Right kidney (tissue), 1 donor: Measurements from ENCODE around the gene ANKS1A.

ENCODE experiments used
- DNase-seq: peaks from one replicate; pipeline ENCODE4 v3.0.0-alpha.2; 2016

ANKS1A gene

GRCh38 chr6:35057449-35058357 is 168.6 kb downstream of the ANKS1A start:
- peak; percentile 15 for DNase-seq

- no peak for DNase-seq
Observed at GRCh38 chr6:35058358-35058675, 169.3 kb downstream of the ANKS1A start.

DNA sequence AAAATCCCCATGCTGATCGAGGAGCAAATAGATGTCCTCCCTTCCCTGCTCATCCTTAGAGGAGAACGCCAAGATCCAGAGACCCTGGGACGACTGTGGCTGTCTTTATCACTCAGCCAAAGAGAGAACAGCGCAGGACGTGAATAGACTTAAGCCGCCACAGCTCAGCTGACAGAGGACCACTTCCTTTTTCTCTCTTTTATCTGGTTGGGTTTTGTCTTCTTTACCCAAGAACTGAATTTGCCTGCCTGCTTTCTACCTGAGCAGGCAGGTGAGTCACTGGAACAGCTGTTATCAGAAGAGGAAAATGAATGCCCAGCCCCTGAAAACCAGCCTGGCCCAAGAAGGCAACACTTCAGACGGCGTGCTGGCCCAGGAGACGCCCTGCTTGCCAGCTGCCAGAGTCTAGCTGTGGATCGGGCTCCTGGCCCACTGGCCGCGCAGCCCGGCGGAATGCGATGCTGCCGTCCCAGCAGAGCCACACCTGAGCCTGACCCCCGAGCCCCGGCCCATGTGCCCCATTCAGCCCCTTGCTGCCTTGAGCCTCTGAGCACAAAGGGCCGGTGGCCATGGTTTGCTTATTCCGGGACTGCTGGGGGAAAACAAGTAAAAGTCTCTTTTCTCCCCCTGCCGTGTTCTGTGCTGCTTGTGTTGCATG is 169.9 kb downstream of the ANKS1A start:
- DNase-seq: no peak

DNA sequence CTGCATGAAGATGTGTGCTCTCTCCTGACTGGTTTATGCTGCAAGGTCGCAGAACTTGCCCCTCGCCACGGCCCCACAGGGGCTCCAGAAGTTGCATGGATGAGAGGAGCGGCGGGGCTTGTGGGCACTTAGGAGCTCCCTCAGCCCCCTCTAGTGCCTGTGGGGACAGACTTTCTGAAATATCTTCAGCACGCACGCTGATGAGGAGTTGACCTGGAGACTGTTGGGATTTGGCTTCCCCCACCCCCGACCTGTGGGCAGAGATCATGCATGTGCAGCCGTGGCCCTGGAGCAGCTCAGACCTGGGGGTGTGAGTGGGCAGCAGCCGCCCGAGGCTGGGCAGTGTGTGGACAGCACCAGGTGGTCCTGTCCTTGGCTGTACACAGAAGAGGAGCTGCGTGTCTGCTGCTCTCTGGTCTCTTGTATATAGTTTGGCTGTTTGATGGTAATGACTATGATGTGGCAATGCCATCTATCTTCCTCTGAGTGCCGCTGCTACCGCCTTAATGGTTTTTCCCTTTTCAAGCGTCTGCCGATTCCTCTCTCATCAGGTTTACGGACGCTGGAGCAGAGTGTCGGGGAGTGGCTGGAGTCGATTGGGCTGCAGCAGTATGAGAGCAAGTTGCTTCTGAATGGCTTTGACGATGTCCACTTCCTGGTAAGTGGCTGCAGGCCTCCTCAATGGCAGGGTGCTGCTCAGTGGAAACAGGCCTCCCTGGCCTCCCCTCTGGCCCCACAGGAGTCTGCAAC is 170.7 kb downstream of the ANKS1A start:
- DNase-seq: peak; percentile 19

- DNase-seq: no peak
Observed at GRCh38 chr6:35061102-35061615, 172.1 kb downstream of the ANKS1A start.

DNA sequence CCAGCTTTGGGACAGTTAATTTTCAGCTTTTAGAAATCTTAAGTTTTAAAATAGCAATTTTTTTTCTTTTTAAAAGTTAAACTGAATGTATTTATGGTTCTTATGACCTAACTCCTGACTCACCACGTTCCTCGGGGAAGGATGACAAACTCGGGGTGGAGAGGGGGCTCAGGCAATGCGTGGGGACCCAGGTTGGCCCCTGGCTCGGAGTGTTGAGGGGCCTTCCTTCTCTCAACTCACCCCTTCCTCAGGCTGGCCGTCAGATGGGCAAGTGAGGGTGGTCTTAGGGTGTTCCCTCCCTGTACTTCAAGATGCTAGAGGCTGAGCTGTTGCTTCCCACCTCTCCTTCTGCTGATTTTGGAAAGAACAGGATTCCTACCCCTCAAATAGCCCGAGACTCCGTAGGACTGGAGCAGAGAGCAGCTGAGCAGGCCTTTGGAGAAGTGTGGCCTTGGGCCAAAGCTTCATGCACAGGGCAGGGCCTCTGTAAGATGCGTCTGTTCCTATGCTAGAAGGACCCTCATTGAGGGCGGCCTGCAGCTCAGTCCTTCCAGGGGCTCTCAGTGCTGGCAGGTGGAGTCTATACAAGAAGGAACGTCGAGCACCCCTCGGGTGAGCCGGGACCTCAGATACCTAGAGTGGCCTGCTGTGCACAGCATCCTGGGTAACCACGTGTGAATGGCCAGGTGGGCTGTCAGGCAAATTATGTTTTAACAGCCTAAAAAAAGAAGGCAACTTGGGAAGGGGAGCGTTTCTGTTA is 172.8 kb downstream of the ANKS1A start:
- DNase-seq: no peak

DNA sequence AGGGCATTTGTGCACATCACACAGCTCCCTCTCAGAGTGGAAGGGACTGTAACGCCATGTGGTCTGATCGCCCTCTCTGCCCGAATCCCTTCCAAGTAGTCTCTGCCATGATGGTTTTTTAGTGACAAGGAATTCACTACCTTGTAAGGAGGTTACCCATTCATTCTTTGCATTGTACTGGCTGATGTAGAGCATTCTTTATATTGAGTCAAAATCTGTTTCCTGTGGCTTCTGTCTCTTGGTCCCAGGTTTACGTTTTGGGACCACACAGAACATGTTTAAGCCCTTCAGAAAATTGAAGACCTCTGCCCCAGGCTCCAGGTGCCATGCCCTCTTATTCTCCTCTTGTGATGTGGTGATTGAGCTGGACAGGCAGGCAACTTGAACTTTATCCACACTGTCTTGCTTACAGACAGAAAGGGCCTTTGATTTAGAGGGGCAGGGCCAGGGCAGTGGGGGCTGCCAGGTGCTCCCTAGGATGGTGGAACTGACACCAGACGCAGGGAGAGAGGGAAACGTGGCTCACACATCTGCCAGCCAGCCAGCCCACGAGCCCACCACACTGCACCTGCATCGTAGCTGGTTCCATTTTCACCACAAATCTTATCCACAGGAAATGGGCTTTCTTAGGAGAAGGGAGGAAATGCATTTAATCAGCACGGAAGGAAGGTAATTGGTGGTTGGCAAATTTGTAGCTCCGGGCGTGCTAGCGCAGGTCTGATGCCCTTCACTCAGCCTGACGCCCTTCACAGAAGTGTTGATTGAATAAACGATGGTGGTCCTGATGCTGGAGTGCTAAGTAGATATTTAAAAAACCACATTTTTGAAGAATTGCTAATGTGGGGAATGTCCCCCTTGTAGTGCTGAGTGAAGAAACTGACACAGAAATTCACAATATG is 173.9 kb downstream of the ANKS1A start:
- no peak for DNase-seq

GRCh38 chr6:35063701-35064280 is 174.7 kb downstream of the ANKS1A start:
- no peak for DNase-seq

GRCh38 chr6:35064290-35064689 is 175.2 kb downstream of the ANKS1A start:
- DNase-seq: no peak

DNA sequence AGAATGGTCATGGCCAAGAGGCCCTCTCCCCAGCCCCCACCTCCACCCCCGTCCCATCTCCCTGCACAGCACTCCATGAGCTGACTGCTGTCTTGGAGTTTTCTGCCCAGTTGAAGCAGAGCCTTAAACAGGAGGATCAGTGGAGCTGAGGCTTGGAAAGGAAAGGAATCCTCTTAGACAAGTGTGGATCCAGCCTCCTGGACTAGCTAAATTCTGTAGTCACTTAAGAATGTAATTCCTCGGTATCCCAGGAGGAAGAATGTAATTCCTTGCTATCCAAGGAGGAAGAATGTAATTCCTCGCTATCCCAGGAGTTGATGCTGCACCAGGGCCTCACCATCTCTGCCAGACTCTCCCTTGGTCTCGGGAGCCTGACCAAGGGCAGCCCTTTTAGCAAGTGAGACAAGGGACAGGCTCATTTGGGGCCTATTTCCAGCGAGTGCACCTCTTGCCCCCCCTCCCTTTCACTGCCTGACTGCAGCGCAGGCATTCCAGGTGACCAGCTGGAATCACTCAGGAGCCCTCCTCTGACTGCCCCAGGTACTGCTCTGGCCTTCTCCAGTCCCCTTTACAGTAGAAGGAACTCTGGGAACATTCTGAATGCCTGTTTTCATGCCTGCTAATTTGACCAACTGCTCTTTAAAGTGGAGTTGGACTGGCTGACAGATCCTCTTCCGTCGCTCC is 175.8 kb downstream of the ANKS1A start:
- DNase-seq: no peak

- DNase-seq: no peak
Observed at GRCh38 chr6:35065441-35065800, 176.4 kb downstream of the ANKS1A start.

DNA sequence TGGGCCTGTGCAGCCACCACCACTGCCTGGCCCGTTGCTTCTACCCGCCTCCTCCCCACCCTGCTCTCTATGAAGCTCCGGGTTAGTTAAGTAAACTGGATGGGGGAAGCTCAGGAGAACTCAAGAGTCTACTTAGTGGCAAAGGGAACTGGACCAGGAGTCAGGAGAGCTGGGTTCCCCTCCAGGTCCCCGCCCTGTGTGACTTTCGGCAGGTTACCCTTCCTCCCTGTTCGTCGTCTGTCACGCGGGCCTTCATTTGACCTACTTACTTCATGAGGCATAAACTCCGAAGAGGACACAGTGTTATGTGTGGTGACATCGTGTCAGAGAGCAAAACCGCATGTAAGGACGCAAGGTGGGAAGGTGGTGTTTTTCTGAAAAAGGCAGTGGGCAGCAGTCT is 176.8 kb downstream of the ANKS1A start:
- no peak for DNase-seq

GRCh38 chr6:35067234-35067633 is 178.2 kb downstream of the ANKS1A start:
- no peak for DNase-seq

DNA sequence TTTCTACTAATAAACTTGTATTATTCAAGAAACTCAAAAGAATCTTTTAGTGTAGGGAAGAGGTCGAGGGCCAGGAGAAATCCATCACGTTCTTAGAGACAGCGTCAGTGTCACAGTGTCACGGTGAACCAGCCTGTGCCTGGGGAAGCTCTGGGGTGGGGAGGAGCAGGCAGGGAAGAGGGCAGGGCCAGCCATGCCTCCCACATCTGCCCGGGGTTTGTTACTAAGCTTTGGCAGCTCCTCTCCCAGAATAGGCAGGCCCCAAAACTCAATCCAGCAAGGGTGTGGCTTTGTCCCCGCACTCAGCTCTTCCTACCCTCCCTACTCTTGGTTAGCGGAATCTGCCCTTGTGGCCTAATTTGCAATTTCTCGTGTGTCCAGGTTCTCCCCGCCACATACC is 179.2 kb downstream of the ANKS1A start:
- DNase-seq: no peak

DNA sequence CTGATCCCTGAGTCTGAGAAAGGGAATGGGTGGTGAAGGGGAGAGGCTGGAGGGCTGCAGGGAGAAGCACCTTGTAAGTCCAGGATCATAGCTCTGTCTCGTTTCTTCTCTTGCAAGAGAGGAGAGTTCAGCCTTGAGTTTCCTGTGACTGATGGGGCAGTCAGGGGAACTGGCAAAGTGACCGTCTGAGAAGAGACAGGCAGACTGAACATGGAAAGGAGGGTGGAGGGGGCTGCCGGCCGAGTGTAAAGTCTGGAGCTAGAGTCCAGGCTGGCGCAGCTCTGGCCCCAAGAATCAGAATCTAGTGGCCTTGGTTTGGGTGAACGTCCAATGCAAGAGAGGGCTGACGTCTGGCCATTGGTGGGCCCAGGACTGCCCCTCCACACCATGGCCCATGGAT is 179.6 kb downstream of the ANKS1A start:
- DNase-seq: no peak

- DNase-seq: no peak
Observed at GRCh38 chr6:35069262-35069661, 180.2 kb downstream of the ANKS1A start.

GRCh38 chr6:35070111-35070510 is 181.1 kb downstream of the ANKS1A start:
- no peak for DNase-seq

GRCh38 chr6:35071347-35071994 is 182.4 kb downstream of the ANKS1A start:
- DNase-seq: no peak

DNA sequence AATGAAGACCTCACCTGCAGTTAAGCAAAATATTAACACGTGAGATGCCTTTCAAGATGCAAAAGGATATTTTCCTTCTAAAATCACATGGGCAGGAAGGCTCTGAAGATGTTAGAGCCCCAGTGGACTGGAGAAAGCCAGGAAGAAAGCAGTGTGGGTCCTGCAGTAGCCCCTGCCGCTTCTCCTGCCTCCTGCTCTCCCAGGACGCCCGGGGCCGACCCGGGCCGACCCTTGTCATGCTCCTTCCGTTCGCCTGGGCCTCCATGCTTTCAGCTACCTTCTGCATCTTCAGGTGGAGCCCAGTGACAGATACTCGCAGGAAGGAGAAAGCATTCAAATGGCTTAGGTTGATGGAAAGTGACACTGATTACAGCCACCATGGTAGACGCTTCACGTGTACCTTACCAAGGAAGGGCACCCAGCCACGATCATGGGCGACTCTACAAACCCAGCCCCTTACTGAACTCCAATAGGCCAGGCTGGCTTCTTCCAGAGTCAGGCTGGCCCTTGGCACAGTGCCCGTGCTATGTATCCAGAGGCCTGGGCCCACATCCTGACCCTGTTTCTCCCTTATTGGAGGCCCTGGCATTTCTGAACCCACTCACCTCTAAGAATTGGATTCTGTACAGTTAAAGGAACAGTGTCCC is 183.1 kb downstream of the ANKS1A start:
- no peak for DNase-seq
